A549 (cell line): ENCODE measurements around the gene MS4A6A. TPM values are rescaled to one million over a fixed set of nuclear protein-coding genes. Genes with fewer than 3 reads are reported as not detected.
"Not testable (repeated sequence)": the region's sequence is repeated elsewhere in the genome, so short reads cannot be mapped to it uniquely, and the experiment has no call there.

Source experiments
- ATAC-seq, 2 experiments: fragments of 200-7000 bp in 1 of 2; fragments of >200 bp in 1 of 2; cut with Nextera tagmentation in 1 of 2; cut with Tn5 transposase in 1 of 2; 3 replicates each; pipeline versions ENCODE4 v1.8.0 to v1.9.1; 2018 to 2020; ENCODE audit warnings: mild to moderate bottlenecking in 1 of 2, moderate library complexity in 1 of 2
- CTCF ChIA-PET: fragments of 300-600 bp; sonication (Branson Sonifier 250); formaldehyde crosslinking; extraction: SDS; loops from one replicate; lab custom pipeline; 2021; ENCODE audit warnings: antibody characterized with exemption, inconsistent platforms; lab: Yijun Ruan, JAX
- POLR2A ChIA-PET: fragments of 350-600 bp; formaldehyde crosslinking; extraction: SDS; loops from one replicate; lab custom pipeline; 2021; ENCODE audit warnings: antibody characterized with exemption, inconsistent platforms; lab: Yijun Ruan, JAX
- DNase-seq, 2 experiments: peaks; one replicate each; pipeline versions ENCODE4 v3.0.0 to v3.0.0-alpha.2; 2011 to 2016; ENCODE audit warnings: low read depth in 1 of 2, low spot score in 1 of 2
- FAIRE-seq: peaks from 2 replicates; lab custom pipeline; 2011; peaks lifted over from hg19 to GRCh38; lab: Jason Lieb, UNC
- H3K27ac ChIP-seq, 2 experiments: fragments of >200 bp; sonication (Bioruptor Twin); formaldehyde crosslinking; 3 replicates each; pipeline ENCODE4 v1.5.1; 2016 to 2017
- H3K4me1 ChIP-seq: fragments of >200 bp; sonication (Bioruptor Twin); formaldehyde crosslinking; 3 replicates; pipeline ENCODE4 v1.6.1; 2016
- H3K4me2 ChIP-seq: fragments of >200 bp; sonication (Bioruptor Twin); formaldehyde crosslinking; 3 replicates; pipeline ENCODE4 v1.6.1; 2016
- H3K4me3 ChIP-seq: fragments of >200 bp; sonication (Bioruptor Twin); formaldehyde crosslinking; 3 replicates; pipeline ENCODE4 v1.5.1; 2016
- H3K9me3 ChIP-seq: fragments of >200 bp; sonication (Bioruptor Twin); formaldehyde crosslinking; 3 replicates; pipeline ENCODE4 v1.6.1; 2016
- CBX2 ChIP-seq: fragments of 200-600 bp; sonication (generic); IDR thresholded peaks from 2 replicates; pipeline ENCODE4 v1.6.1; 2016; ENCODE audit warnings: low read depth, mild to moderate bottlenecking, borderline replicate concordance
- CBX8 ChIP-seq: fragments of 200-600 bp; sonication (generic); IDR thresholded peaks from 2 replicates; pipeline ENCODE4 v1.6.1; 2016
- CEBPB ChIP-seq, 2 experiments: fragments of >200 bp in 1 of 2; sonication (Bioruptor Twin) in 1 of 2; formaldehyde crosslinking in 1 of 2; IDR thresholded peaks; 2 replicates each; pipeline ENCODE4 v1.6.1; 2012 to 2016
- CHD2 ChIP-seq: fragments of 150-350 bp; IDR thresholded peaks from 2 replicates; pipeline ENCODE4 v1.6.1; 2014; ENCODE audit warnings: low read length; ENCODE audit not compliant: partially characterized antibody
- EHF ChIP-seq: fragments of 250-450 bp; sonication (Bioruptor Pico); IDR thresholded peaks from 2 replicates; pipeline ENCODE4 v1.5.0; 2020; ENCODE audit warnings: mild to moderate bottlenecking
- ESRRA ChIP-seq: fragments of 150-350 bp; IDR thresholded peaks from 2 replicates; pipeline ENCODE4 v1.6.1; 2014; ENCODE audit warnings: mild to moderate bottlenecking, low read length, borderline replicate concordance
- FOSB ChIP-seq: fragments of 250-450 bp; sonication (Bioruptor Pico); IDR thresholded peaks from 2 replicates; pipeline ENCODE4 v1.5.0; 2020; ENCODE audit warnings: mild to moderate bottlenecking, moderate library complexity
- FOSL2 ChIP-seq, 2 experiments: fragments of 450-650 bp in 1 of 2; fragments of >200 bp in 1 of 2; sonication (Bioruptor Twin) in 1 of 2; formaldehyde crosslinking; IDR thresholded peaks; 2 replicates each; pipeline versions ENCODE4 v1.5.0 to v1.6.1; 2016 to 2020; ENCODE audit warnings: mild to moderate bottlenecking in 1 of 2, moderate library complexity in 1 of 2
- GATA3 ChIP-seq: IDR thresholded peaks from 2 replicates; pipeline ENCODE4 v1.6.1; 2012; ENCODE audit warnings: borderline replicate concordance
- HOXA7 ChIP-seq: fragments of 250-450 bp; sonication (Bioruptor Pico); IDR thresholded peaks from 2 replicates; pipeline ENCODE4 v1.5.0; 2020; ENCODE audit warnings: mild to moderate bottlenecking, moderate library complexity
- HOXB13 ChIP-seq: fragments of 250-450 bp; sonication (Bioruptor Pico); IDR thresholded peaks from 2 replicates; pipeline ENCODE4 v1.5.0; 2020; ENCODE audit warnings: low read depth, mild to moderate bottlenecking, moderate library complexity
- JUN ChIP-seq, 2 experiments: fragments of >200 bp; sonication (Bioruptor Twin); formaldehyde crosslinking; IDR thresholded peaks; 2 replicates in 1 of 2; 3 replicates in 1 of 2; pipeline ENCODE4 v1.6.1; 2016 to 2017
- KDM5A ChIP-seq: fragments of 200-600 bp; sonication (generic); IDR thresholded peaks from 2 replicates; pipeline ENCODE4 v1.6.1; 2016; ENCODE audit warnings: antibody characterized with exemption, mild to moderate bottlenecking
- NFE2L2 ChIP-seq: fragments of 150-350 bp; conservative IDR thresholded peaks from 2 replicates; pipeline ENCODE4 v1.6.1; 2014; ENCODE audit warnings: low read length
- NPAS2 ChIP-seq: fragments of 250-450 bp; sonication (Bioruptor Pico); IDR thresholded peaks from 2 replicates; pipeline ENCODE4 v1.8.0; 2022; ENCODE audit warnings: mild to moderate bottlenecking, moderate library complexity, borderline replicate concordance
- PHF8 ChIP-seq: fragments of 200-600 bp; sonication (generic); IDR thresholded peaks from 2 replicates; pipeline ENCODE4 v1.6.1; 2016; ENCODE audit warnings: low read depth, mild to moderate bottlenecking, antibody characterized with exemption, moderate library complexity, borderline replicate concordance
- POLR2AphosphoS2 ChIP-seq: conservative IDR thresholded peaks from 2 replicates; pipeline ENCODE4 v1.6.1; 2012; ENCODE audit warnings: low read length, improper control_type of control experiment, inconsistent platforms
- RNF2 ChIP-seq: fragments of 200-600 bp; sonication (generic); IDR thresholded peaks from 2 replicates; pipeline ENCODE4 v1.6.1; 2016; ENCODE audit warnings: low read depth, mild to moderate bottlenecking, antibody characterized with exemption, moderate library complexity, borderline replicate concordance
- TFCP2L1 ChIP-seq: fragments of 250-450 bp; sonication (Bioruptor Pico); IDR thresholded peaks from 2 replicates; pipeline ENCODE4 v1.5.0; 2021; ENCODE audit warnings: mild to moderate bottlenecking
- USF2 ChIP-seq: fragments of 450-650 bp; IDR thresholded peaks from 2 replicates; pipeline ENCODE4 v1.6.1; 2014; ENCODE audit warnings: antibody characterized with exemption
- ZC3H11A ChIP-seq: fragments of 450-650 bp; IDR thresholded peaks from 2 replicates; pipeline ENCODE4 v1.6.1; 2014; ENCODE audit warnings: antibody characterized with exemption, mild to moderate bottlenecking
- ZFP36 ChIP-seq: fragments of 450-650 bp; IDR thresholded peaks from 2 replicates; pipeline ENCODE4 v1.6.1; 2014; ENCODE audit warnings: borderline replicate concordance; ENCODE audit not compliant: partially characterized antibody
- ZNF302 ChIP-seq: fragments of 250-450 bp; sonication (Bioruptor Pico); IDR thresholded peaks from 2 replicates; pipeline ENCODE4 v1.9.0; 2021; ENCODE audit warnings: inconsistent platforms, mild to moderate bottlenecking, moderate library complexity
- ZSCAN20 ChIP-seq: fragments of 250-450 bp; sonication (Bioruptor Pico); IDR thresholded peaks from 2 replicates; pipeline ENCODE4 v1.8.0; 2022; ENCODE audit warnings: mild to moderate bottlenecking, moderate library complexity
- WGBS: methylation state at CpG from one replicate; pipeline ENCODE4 v1.1.6; 2017; ENCODE audit errors: missing lambda C conversion rate; 5-methylcytosine and 5-hydroxymethylcytosine counted together
- polyA plus RNA-seq, 4 experiments: library from polyadenylated mRNA; depleted of rRNA in 3 of 4; stranded (reverse); fragments of >200 nt; fragmentation: RNase III in 1 of 4; extraction: RNeasy Plus Mini Kit Qiagen cat#74134 plus additional on column Dnase treatment in 1 of 4; gene quantifications; 2 replicates in 3 of 4; 3 replicates in 1 of 4; pipeline ENCODE4 v1.2.3, GENCODE V29; 2011 to 2017
- TF ChIP-seq, protein P1 (sequence below): fragments of >200 bp; sonication (Bioruptor Twin); formaldehyde crosslinking; IDR thresholded peaks from 3 replicates; pipeline ENCODE4 v1.6.1; 2016
- TF ChIP-seq, protein P2 (sequence below): fragments of 250-450 bp; sonication (Bioruptor Pico); IDR thresholded peaks from 2 replicates; pipeline ENCODE4 v1.5.0; 2020; ENCODE audit warnings: low read depth, mild to moderate bottlenecking, moderate library complexity
- TF ChIP-seq, protein P3 (sequence below): IDR thresholded peaks from 2 replicates; pipeline ENCODE4 v1.6.1; 2012

Gene MS4A6A
- polyA plus RNA-seq, 2 of the 4 experiments (the other 2 are of a cell fraction), result not detected

DNA sequence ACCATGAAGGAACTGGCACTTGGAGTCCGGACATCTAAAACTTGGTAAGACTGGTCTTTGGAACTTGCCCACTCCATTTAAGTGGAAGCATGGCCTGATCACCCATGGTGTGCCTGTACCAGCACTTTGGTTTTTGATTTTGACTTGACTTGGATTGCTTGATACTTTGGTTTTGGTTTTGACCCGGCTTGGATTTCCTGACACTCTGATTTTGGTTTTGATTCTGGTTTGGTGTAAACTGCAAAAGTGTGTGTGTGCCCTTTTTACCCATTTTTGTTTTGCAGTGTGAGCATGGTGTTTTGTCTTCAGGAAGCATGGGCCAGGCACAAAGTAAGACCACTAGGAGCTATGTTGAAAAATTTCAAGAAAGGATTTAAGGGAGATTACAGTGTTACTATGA lies 3.2 kb upstream of the MS4A6A start:
- POLR2A ChIA-PET, result not testable (repeated sequence)

DNA sequence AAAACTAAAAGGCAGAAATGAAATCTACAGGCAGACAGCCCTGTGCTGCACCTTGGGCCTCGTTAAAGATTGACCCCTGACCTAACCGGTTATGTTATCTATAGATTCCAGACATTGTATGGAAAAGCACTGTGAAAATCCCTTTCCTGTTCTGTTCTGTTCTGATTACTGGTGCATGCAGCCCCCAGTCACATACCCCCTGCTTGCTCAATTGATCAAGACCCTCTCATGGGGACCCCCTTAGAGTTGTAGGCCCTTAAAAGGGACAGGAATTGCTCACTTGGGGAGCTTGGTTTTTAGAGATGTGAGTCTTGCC lies 2.6 kb upstream of the MS4A6A start:
- H3K4me2 ChIP-seq, ATAC-seq, DNase-seq, POLR2A ChIA-PET, H3K27ac ChIP-seq, FAIRE-seq, H3K9me3 ChIP-seq, CTCF ChIA-PET, H3K4me1 ChIP-seq, H3K4me3 ChIP-seq: not testable (repeated sequence)
- 26% methylated on average over 2 of the region's 2 CpGs for WGBS

More for the DNA sequence above, 3.2 kb upstream of the MS4A6A start:
- H3K4me2 ChIP-seq, ATAC-seq, DNase-seq, H3K4me1 ChIP-seq, H3K4me3 ChIP-seq, H3K9me3 ChIP-seq, FAIRE-seq, H3K27ac ChIP-seq: not testable (repeated sequence)
- WGBS, result 16% methylated on average over 2 of the region's 2 CpGs
- CTCF ChIA-PET, result interaction anchor here (0.6 kb wide), 1 partner anchor 382 kb away, joined by 3 read pairs; no protein-coding TSS in a partner anchor

DNA sequence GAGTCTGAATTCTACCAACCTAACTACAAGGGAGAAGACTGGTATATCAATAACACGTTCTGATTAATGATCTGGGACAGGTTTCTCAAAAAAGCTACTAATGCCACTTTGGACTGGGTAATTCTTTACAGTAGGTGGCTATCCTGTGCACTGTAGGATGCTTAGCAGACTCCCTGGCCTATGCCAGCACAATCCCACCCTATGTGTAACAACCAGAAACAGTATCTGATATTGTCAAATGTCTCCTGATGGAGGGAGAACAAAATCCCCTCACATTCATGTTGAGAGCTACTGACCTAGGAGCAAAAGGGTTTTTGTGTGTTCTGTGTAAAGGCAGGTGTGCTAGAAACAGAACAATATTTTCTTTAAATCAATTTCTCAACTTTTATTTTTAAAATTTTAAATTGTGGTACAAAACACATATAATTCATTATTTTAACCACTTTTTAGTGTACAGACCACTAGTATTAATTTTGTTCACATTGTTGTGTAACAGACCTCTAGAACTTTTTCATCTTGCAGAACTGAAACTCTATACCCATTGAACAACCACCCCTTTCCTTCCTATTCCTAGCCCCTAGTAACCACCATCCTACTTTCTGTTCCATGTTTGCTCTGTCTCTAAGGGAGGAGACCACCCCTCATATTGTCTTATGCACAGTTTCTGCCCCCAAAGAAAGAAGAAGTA lies 2.1 kb upstream of the MS4A6A start:
- H3K9me3 ChIP-seq, result no peaks in the 10 kb centered on the region
- no peak for FAIRE-seq
- 0% methylated on average over 1 of the region's 1 CpG for WGBS
- no peak for DNase-seq
- H3K4me2 ChIP-seq, result no peak overlapping the region
- H3K4me1 ChIP-seq, result no peaks in the 10 kb centered on the region
- H3K27ac ChIP-seq, result no peak overlapping the region
- H3K4me3 ChIP-seq, result no peak overlapping the region
- ATAC-seq, result no peak
- ChIA-PET CTCF (interaction anchor here (0.7 kb wide), 1 partner anchor 8 kb away, joined by 3 read pairs; no protein-coding TSS in a partner anchor), POLR2A (no interaction called here)
- TF ChIP-seq FOSB, result no peak
- TF ChIP-seq ZNF302 (CRISPR knock-in tag), result no peak
- TF ChIP-seq CHD2, result no peak
- TF ChIP-seq RNF2, result no peak
- no peak for TF ChIP-seq GATA3
- TF ChIP-seq FOSL2 (IDR thresholded peaks at IDR 0.05), result no peak
- TF ChIP-seq FOSL2 (CRISPR knock-in tag; IDR thresholded peaks at IDR 0.05), result no peak
- TF ChIP-seq ZC3H11A, result no peak
- no peak for TF ChIP-seq CEBPB (IDR thresholded peaks at IDR 0.05)
- TF ChIP-seq HOXA7 (CRISPR knock-in tag), result no peak
- TF ChIP-seq, protein P1, sequence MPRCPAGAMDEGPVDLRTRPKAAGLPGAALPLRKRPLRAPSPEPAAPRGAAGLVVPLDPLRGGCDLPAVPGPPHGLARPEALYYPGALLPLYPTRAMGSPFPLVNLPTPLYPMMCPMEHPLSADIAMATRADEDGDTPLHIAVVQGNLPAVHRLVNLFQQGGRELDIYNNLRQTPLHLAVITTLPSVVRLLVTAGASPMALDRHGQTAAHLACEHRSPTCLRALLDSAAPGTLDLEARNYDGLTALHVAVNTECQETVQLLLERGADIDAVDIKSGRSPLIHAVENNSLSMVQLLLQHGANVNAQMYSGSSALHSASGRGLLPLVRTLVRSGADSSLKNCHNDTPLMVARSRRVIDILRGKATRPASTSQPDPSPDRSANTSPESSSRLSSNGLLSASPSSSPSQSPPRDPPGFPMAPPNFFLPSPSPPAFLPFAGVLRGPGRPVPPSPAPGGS, result no peak
- TF ChIP-seq NFE2L2, result no peak
- no peak for TF ChIP-seq CBX8
- TF ChIP-seq NPAS2 (CRISPR knock-in tag), result no peak

GRCh38 chr11:60183591-60184205 lies 815 bp upstream of the MS4A6A start:
- POLR2A ChIA-PET, result no interaction called here
- no peak for DNase-seq
- no peak for FAIRE-seq
- Histone ChIP-seq H3K27ac (no peak overlapping the region), H3K4me3 (no peak overlapping the region), H3K9me3 (no peaks in the 10 kb centered on the region), H3K4me1 (no peaks in the 10 kb centered on the region), H3K4me2 (no peak overlapping the region)
- ATAC-seq, result no peak
- CTCF ChIA-PET, result interaction anchor here (1.1 to 1.4 kb wide), 2 partner anchors 9 to 361 kb away, joined by 4 read pairs; no protein-coding TSS in a partner anchor
- TF ChIP-seq ZC3H11A, result no peak
- TF ChIP-seq CBX2, result no peak
- TF ChIP-seq, protein P2, sequence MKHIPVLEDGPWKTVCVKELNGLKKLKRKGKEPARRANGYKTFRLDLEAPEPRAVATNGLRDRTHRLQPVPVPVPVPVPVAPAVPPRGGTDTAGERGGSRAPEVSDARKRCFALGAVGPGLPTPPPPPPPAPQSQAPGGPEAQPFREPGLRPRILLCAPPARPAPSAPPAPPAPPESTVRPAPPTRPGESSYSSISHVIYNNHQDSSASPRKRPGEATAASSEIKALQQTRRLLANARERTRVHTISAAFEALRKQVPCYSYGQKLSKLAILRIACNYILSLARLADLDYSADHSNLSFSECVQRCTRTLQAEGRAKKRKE (CRISPR knock-in tag), result no peak
- TF ChIP-seq POLR2AphosphoS2, result no peak
- no peak for TF ChIP-seq CBX8
- TF ChIP-seq EHF (CRISPR knock-in tag), result no peak
- TF ChIP-seq, protein P3, sequence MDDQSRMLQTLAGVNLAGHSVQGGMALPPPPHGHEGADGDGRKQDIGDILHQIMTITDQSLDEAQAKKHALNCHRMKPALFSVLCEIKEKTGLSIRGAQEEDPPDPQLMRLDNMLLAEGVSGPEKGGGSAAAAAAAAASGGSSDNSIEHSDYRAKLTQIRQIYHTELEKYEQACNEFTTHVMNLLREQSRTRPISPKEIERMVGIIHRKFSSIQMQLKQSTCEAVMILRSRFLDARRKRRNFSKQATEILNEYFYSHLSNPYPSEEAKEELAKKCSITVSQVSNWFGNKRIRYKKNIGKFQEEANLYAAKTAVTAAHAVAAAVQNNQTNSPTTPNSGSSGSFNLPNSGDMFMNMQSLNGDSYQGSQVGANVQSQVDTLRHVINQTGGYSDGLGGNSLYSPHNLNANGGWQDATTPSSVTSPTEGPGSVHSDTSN, result no peak
- TF ChIP-seq HOXB13 (CRISPR knock-in tag), result no peak
- TF ChIP-seq PHF8, result no peak
- no peak for TF ChIP-seq ZSCAN20 (CRISPR knock-in tag)
- no peak for TF ChIP-seq USF2
- no peak for TF ChIP-seq KDM5A
- no peak for TF ChIP-seq ZFP36
- TF ChIP-seq ESRRA, result no peak
- no peak for TF ChIP-seq JUN (IDR thresholded peaks at IDR 0.05)
- TF ChIP-seq TFCP2L1 (CRISPR knock-in tag), result no peak
- 6% methylated on average over 2 of the region's 2 CpGs for WGBS
